PFSK-1 (cell line): ENCODE measurements around the gene JMJD1C.

Experiments used
- FOXP2 ChIP-seq: optimal IDR thresholded peaks from 2 replicates; pipeline ENCODE3; 2011; ENCODE audit warnings: borderline replicate concordance, control low read depth, inconsistent platforms; ENCODE audit not compliant: insufficient read depth; ENCODE audit errors: extremely low read length, extremely low read depth
- POLR2AphosphoS5 ChIP-seq: IDR thresholded peaks from 2 replicates; pipeline ENCODE4 v1.6.1; 2012; ENCODE audit warnings: low read depth, mild to moderate bottlenecking, control low read depth, low read length, moderate library complexity
- REST ChIP-seq, 2 experiments: IDR thresholded peaks; 2 replicates each; pipeline versions ENCODE4 v1.6.1 to v1.8.0; 2011 to 2012; ENCODE audit warnings: low read depth in 2 of 2, low read length in 2 of 2, control low read depth in 1 of 2, inconsistent platforms in 1 of 2, mild to moderate bottlenecking in 1 of 2, moderate library complexity in 1 of 2; ENCODE audit not compliant: insufficient read depth in 1 of 2
- SIN3A ChIP-seq: IDR thresholded peaks from 2 replicates; pipeline ENCODE4 v1.6.1; 2012; ENCODE audit warnings: mild to moderate bottlenecking, low read length, moderate library complexity, borderline replicate concordance; ENCODE audit not compliant: insufficient read depth
- TAF1 ChIP-seq: IDR thresholded peaks from 2 replicates; pipeline ENCODE4 v1.6.1; 2012; ENCODE audit warnings: low read length, control low read depth, borderline replicate concordance; ENCODE audit not compliant: insufficient read depth

The JMJD1C gene

GRCh38 chr10:63337455-63338251, 128.1 kb downstream of the JMJD1C start:
- TF ChIP-seq SIN3A (no peak), TAF1 (no peak), REST (IDR thresholded peaks at IDR 0.05; ENCODE audit: insufficient read depth in 1 of 2, low read depth in 2 of 2, low read length in 2 of 2) (no peak), POLR2AphosphoS5 (no peak), FOXP2 (no peak)

DNA sequence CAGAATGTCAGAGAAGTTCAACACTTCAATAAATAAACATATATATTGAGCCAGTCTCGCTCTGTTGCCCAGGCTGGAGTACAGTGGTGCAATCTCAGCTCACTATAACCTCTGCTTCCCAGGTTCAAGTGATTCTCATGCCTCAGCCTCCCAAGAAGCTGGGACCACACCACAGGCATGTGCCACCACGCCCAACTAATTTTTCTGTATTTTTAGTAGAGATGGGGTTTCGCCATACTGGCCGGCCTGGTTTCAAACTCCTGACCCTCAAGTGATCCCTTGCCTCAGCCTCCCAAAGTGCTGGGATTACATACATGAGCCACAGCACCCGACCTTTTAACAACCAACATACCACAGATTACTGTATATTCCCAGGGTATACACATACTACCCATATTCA, 134.2 kb downstream of the JMJD1C start:
- no peak for TF ChIP-seq POLR2AphosphoS5
- TF ChIP-seq SIN3A: no peak
- TF ChIP-seq FOXP2: no peak
- no peak for TF ChIP-seq REST (IDR thresholded peaks at IDR 0.05; ENCODE audit: insufficient read depth in 1 of 2, low read depth in 2 of 2, low read length in 2 of 2)
- TF ChIP-seq TAF1: no peak

DNA sequence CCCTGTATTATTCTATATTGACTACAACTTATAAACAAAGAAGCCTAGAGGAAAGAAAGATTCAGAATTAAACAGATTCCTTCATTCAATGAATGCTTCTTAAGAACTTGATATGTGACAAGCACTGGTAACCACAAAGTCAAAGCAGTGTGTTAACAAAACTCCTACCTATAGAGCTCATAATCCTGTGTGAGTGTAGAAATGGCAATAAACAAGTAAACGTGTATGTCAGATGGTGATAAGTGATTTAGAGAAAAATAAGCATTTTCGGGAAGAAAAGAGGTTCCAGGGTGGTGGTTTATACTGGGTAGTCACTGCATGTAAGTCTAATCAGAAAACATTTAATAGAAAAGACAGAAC, 141.3 kb downstream of the JMJD1C start:
- TF ChIP-seq SIN3A (no peak), FOXP2 (no peak), TAF1 (no peak), POLR2AphosphoS5 (no peak), REST (IDR thresholded peaks at IDR 0.05; ENCODE audit: insufficient read depth in 1 of 2, low read depth in 2 of 2, low read length in 2 of 2) (no peak)

GRCh38 chr10:63323701-63324494, 141.9 kb downstream of the JMJD1C start:
- TF ChIP-seq FOXP2 (no peak), TAF1 (no peak), SIN3A (no peak), REST (IDR thresholded peaks at IDR 0.05; ENCODE audit: insufficient read depth in 1 of 2, low read depth in 2 of 2, low read length in 2 of 2) (no peak), POLR2AphosphoS5 (no peak)
